Activated T-helper 1 cell treated with anti-CD3 and anti-CD28 coated beads, Interleukin-12 subunit alpha, Interleukin-12 subunit beta, Interleukin-2, Interleukin-4 antibody, amounts not matched to agents 30 ng/mL and 10 ng/mL and 1 ng/mL, durations not matched to agents 14 hours and 24 hours and 36 hours (primary cell): ENCODE data around the gene DHRS3. TPM values are rescaled to one million over a fixed set of nuclear protein-coding genes. Genes with fewer than 3 reads are reported as not detected.

Experiments used
- DNase-seq: peaks from one replicate; pipeline ENCODE4 v3.0.0; 2021; ENCODE audit warnings: low spot score
- H3K27ac Mint-ChIP-seq: one replicate; pipeline ENCODE4 v1.8.0; 2021; ENCODE audit warnings: mild to moderate bottlenecking, mixed read lengths
- H3K27me3 Mint-ChIP-seq: one replicate; pipeline ENCODE4 v1.8.0; 2022; ENCODE audit warnings: mild to moderate bottlenecking, moderate library complexity, mixed read lengths; ENCODE audit not compliant: insufficient read depth
- H3K36me3 Mint-ChIP-seq: one replicate; pipeline ENCODE4 v1.8.0; 2021; ENCODE audit warnings: low read depth, mixed read lengths
- H3K4me1 Mint-ChIP-seq: one replicate; pipeline ENCODE4 v1.8.0; 2021; ENCODE audit warnings: low read depth, mixed read lengths
- H3K4me3 Mint-ChIP-seq: one replicate; pipeline ENCODE4 v1.8.0; 2021; ENCODE audit warnings: mild to moderate bottlenecking, moderate library complexity, mixed read lengths
- H3K9me3 Mint-ChIP-seq: one replicate; pipeline ENCODE4 v1.8.0; 2021; ENCODE audit warnings: mixed read lengths
- intact Hi-C: fragments of 100-400 bp; cut with micrococcal nuclease; formaldehyde crosslinking; loops from one replicate; pipeline ENCODE4 v1.15.1; 2024
- total RNA-seq: library from RNA; stranded (reverse); gene quantifications from 2 replicates; pipeline ENCODE4 v1.2.3, GENCODE V29; 2022

The DHRS3 gene
- total RNA-seq, 1 donor from 2014 or later: 111 TPM

DNA sequence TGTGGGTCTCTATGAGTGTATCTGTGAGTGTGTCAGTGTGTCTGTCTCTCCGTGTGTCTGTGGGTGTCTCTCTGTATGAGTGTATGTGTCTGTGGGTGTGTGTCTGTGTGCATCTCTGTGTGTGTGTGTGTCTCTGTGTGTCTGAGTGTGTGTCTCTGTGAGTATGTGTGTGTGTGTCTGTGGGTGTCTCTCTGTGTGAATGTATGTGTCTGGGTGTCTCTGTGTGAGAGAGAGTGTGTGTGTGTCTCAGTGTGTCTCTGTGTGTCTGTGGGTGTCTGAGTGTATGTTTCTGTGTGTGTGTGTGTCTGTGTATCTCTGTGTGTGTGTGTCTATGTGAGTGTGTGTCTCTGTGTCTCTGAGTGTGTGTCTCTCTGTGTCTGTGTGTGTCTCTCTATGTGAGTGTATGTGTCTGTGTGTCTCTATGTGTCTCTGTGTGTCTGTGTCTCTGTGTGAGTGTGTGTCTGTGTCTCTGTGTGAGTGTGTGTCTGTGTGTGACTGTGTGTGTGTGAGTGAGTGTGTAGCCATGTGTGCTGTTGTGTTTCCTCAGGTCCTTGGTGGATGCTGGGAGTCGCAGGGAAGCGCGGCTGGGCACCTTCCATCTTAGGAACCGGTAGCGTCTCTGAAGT lies 33.0 kb downstream of the DHRS3 start:
- Mint-ChIP-seq H3K36me3 (peaks cover 20% of the 10 kb centered on the region), H3K4me1 (peaks cover 11% of the 10 kb centered on the region), H3K9me3 (no peaks in the 10 kb centered on the region), H3K27me3 (no peaks in the 10 kb centered on the region), H3K4me3 (no peak overlapping the region), H3K27ac (no peak overlapping the region)
- DNase-seq: no peak
- intact Hi-C loops: no loop called here

DNA sequence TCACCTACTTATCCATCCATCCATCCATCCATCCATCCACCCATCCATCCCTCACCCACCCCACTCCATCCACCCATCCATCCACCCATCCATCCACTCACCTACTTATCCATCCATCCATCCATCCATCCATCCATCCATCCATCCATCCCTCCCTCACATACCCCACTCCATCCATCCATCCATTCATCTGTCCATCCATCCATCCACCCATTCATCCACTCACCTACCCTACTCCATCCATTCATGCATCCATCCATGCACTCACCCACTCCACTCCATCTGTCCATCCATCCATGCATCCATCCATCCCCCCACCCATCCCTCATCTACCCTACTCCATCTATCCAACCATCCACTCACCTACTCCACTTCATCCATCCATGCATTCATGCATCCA lies 34.5 kb downstream of the DHRS3 start:
- Mint-ChIP-seq H3K27me3 (no peaks in the 10 kb centered on the region), H3K4me3 (no peak overlapping the region), H3K4me1 (peaks cover 9% of the 10 kb centered on the region), H3K36me3 (peaks cover 25% of the 10 kb centered on the region), H3K27ac (no peak overlapping the region), H3K9me3 (no peaks in the 10 kb centered on the region)
- intact Hi-C loops: no loop called here
- DNase-seq: no peak

DNA sequence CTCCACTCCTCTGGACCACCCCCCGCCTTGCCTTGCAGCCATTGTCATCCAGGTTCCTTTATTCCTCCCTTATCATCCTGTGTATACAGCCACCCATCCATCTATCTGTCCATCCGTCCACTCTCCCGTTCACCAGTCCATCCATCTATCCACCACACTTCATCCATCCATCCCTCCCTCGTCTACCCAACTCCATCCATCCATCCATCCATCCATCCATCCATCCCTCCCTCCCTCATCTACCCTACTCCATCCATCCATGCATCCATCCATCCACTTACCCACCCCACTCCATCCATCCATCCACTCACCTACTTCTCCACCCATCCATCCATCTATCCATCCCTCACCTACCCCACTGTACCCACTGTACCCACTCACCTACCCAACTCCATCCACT lies 35.4 kb downstream of the DHRS3 start:
- intact Hi-C loops: no loop called here
- Mint-ChIP-seq H3K27me3 (no peaks in the 10 kb centered on the region), H3K4me3 (no peak overlapping the region), H3K36me3 (peaks cover 24% of the 10 kb centered on the region), H3K9me3 (no peaks in the 10 kb centered on the region), H3K4me1 (peaks cover 1% of the 10 kb centered on the region), H3K27ac (no peak overlapping the region)
- DNase-seq: no peak

DNA sequence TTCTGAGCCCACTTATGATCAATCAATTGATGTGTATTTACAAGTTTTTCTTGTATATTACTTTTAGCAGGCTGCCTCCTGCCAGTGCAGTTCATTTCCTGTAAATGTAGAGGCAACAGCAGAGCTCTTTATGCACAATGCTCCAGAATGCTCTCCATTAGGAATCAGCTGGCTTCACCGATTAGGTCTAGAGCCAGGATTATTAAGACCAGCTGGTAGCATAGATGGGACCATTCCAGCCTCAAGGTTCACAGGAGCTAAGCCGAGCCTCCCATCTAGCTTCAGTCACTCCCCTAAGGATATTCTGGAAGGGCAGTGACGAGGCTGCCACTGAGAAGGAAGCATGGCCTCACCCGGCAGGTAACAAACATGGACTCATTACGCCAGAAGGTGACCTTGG lies 36.8 kb downstream of the DHRS3 start:
- H3K4me3 Mint-ChIP-seq: no peak overlapping the region
- H3K36me3 Mint-ChIP-seq: peaks cover 28% of the 10 kb centered on the region
- H3K27ac Mint-ChIP-seq: no peak overlapping the region
- no peaks in the 10 kb centered on the region for H3K27me3 Mint-ChIP-seq
- intact Hi-C loops: no loop called here
- no peak for DNase-seq
- no peaks in the 10 kb centered on the region for H3K9me3 Mint-ChIP-seq
- H3K4me1 Mint-ChIP-seq: no peaks in the 10 kb centered on the region

DNA sequence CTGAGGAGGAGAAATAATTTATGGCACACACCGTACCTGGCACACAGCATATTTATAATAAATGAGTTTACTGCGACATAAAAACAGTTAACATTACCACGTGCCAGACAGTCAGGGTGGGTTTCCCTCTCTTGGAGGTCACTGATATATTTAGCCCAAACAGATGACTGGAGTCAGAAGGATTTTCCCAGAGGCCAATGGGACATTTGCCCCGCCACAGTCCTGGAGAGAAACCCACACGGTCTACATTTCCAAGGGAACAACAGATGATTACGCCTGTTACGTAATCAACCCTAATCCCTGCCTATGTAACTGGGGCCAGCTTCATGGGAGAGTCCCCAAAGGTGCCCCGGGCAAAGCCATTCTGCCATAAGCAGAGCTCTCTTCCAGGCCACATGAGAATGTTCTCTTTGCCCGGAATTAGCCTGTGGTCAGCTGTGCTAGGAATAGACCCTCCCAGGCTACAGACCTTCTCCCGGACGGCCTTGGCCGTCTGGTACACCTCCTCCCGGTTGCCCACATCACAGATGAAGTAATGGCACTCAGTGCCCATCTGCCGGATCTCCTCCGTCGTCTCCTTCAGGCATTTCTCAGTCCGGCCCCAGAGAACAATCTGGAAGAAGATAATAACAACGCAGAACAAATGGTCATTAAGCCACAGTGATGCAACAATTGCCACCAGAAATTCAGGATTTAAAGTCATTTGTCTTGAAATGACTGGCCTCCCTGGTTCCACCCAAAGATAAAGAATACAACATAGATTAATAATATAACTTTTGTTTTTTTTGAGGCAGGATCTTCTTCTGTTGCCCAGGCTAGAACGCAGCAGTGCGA lies 37.7 kb downstream of the DHRS3 start:
- H3K27ac Mint-ChIP-seq: no peak overlapping the region
- no peak overlapping the region for H3K4me3 Mint-ChIP-seq
- H3K9me3 Mint-ChIP-seq: no peaks in the 10 kb centered on the region
- no peaks in the 10 kb centered on the region for H3K27me3 Mint-ChIP-seq
- intact Hi-C loops: no loop called here
- H3K4me1 Mint-ChIP-seq: no peaks in the 10 kb centered on the region
- no peak for DNase-seq
- H3K36me3 Mint-ChIP-seq: peaks cover 30% of the 10 kb centered on the region

DNA sequence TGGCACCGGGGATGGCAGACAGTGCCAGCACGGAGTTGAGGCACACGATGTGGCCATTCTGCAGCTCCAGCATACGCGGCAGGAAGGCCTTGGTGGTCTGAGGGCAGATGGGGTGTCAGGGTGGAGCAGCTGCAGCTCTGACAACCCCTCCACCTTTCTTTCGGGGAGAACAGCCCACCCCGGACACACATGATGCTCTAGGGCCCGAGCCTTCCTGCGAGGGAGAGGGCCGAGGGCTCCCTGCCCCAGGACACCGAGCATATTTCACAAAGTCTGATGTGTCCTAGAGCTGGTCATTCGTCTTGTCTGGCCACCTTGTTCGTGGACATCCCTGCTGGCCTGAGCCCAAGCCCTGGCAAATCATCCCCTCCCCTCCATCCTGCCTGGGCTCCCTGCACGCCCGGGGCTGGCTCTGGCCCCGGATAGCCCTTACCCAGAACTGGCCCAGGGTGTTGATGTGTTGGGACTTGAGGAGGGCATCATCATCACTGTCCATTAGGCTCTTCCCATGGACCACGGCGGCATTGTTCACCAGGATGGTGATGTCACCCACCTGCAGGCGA lies 39.1 kb downstream of the DHRS3 start:
- Mint-ChIP-seq H3K4me3 (no peak overlapping the region), H3K27ac (no peak overlapping the region), H3K4me1 (no peaks in the 10 kb centered on the region), H3K27me3 (no peaks in the 10 kb centered on the region), H3K9me3 (no peaks in the 10 kb centered on the region), H3K36me3 (peaks cover 38% of the 10 kb centered on the region)
- DNase-seq: no peak
- intact Hi-C loops: no loop called here

DNA sequence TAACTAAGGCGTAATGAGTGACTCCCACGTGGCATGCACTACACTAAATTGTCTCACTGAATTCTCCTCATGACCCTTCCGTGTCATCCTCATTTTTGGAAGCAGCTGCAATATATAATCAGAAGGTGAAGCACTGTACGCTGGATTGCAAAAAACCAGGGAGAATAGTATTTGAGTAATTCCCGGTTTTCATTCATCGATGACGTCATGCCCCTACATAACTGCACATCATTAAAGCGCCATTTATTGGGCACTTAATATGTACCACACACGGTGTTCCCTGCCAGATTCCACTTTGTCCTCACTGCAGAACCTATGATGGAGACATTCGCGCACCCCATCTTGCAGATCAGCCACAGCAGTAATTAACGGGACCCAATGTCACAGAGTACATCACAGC lies 41.0 kb downstream of the DHRS3 start:
- no peak overlapping the region for H3K4me3 Mint-ChIP-seq
- H3K4me1 Mint-ChIP-seq: no peaks in the 10 kb centered on the region
- DNase-seq: no peak
- H3K36me3 Mint-ChIP-seq: peaks cover 45% of the 10 kb centered on the region
- no peaks in the 10 kb centered on the region for H3K9me3 Mint-ChIP-seq
- no peaks in the 10 kb centered on the region for H3K27me3 Mint-ChIP-seq
- intact Hi-C loops: no loop called here
- no peak overlapping the region for H3K27ac Mint-ChIP-seq

DNA sequence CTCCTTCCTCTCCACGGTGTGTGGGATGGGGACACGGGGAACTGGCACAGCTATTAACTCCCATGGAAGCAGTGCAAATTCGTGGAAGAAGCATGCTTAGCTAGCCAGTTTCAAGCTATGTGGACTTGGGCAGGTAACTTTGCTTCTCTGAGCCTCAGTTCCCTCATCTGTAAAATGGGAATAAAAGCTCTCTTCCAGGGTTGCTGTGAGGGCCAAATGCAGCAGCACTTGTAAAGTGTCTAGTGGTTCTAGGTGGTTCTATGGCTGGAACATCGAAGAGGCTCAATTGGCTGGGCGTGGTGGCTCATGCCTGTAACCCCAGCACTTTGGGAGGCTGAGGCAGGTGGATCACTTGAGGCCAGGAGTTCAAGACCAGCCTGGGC lies 43.3 kb downstream of the DHRS3 start:
- H3K4me1 Mint-ChIP-seq: no peaks in the 10 kb centered on the region
- no peak for DNase-seq
- no peak overlapping the region for H3K4me3 Mint-ChIP-seq
- H3K27ac Mint-ChIP-seq: no peak overlapping the region
- H3K36me3 Mint-ChIP-seq: peaks cover 48% of the 10 kb centered on the region
- intact Hi-C loops: no loop called here
- no peaks in the 10 kb centered on the region for H3K9me3 Mint-ChIP-seq
- H3K27me3 Mint-ChIP-seq: no peaks in the 10 kb centered on the region

DNA sequence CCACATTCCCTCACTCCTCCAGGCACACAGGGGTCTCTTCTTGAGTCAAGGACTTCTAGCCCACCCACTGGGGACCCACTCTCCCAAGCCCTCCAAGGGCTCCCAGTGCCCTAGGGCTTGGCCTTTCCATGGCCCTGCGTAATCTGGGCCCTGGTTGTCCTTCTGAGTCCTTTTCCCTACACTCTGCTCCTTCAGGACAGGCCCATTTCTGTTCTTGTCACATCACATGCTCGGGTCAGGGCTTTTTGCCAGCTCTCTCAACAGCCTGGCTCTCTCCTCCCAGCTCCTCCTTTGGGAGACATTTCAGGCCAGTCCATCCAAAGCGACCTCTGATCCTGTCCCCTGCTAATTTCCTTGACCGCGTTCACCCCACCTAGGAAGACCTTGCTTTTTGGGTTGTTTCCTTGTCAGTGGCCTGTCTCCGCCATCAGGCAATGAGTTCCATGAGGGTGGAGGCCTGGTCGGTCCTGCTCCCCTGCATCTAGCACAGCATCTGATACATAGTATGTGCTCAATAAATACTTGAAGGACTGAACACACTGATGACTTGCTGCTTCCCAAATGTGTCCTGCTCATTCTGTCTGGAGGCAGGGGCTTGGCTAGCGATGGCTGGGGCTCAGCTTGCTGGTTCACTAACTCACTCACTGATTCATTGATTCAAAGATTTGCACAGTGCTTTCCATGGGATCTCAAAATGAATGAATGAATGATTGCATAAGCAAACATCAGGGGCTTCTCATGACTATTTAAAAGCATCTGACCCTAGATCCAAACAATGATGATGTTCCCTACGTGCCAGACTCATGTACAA lies 44.8 kb downstream of the DHRS3 start:
- Mint-ChIP-seq H3K4me3 (no peak overlapping the region), H3K27me3 (peaks cover 3% of the 10 kb centered on the region), H3K36me3 (peaks cover 43% of the 10 kb centered on the region), H3K27ac (peak overlapping the region; percentile 40), H3K4me1 (no peaks in the 10 kb centered on the region), H3K9me3 (no peaks in the 10 kb centered on the region)
- DNase-seq: no peak
- intact Hi-C loops: no loop called here

DNA sequence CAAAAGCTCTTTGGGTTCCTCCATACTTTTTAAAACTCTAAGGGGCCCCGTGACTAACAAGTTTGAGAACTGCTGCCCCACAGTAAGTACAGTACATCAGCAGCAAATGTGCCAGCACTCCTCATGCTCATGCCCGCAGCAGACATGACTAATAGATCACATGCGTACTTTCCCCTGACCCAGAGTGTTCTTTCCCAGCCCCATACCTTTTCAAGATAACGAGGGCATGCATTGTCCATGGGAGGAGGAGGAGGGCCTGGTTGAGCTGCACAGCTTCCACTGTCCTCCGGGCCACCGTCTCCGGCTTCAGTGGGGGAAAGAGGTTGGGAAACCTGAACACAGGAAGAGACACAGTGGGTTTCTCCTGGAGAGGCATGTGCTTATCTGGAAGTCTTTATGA lies 45.5 kb downstream of the DHRS3 start:
- peaks cover 45% of the 10 kb centered on the region for H3K36me3 Mint-ChIP-seq
- H3K4me3 Mint-ChIP-seq: no peak overlapping the region
- H3K27ac Mint-ChIP-seq: no peak overlapping the region
- H3K27me3 Mint-ChIP-seq: peaks cover 3% of the 10 kb centered on the region
- no peaks in the 10 kb centered on the region for H3K4me1 Mint-ChIP-seq
- H3K9me3 Mint-ChIP-seq: no peaks in the 10 kb centered on the region
- no peak for DNase-seq
- intact Hi-C loops: no loop called here

DNA sequence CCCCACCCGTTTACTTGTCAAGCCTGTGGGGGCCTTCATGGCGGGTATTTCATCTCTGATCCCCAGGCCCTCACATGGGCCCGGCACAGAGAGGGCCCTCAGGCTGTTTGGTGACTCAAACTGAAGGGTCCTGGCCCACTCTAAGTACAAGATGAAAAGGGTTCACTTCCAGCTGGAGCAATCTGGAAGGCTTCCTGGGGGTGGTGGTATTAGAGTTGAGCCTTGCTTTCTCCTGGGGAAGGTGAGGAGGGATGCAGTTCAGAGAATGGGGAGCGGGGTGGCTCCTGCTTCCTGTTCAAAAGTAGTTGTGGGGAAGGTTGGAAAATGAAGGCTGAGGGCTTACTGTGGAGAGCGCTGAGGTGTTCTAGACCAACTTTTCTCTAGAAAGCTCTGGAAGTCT lies 47.7 kb downstream of the DHRS3 start:
- Mint-ChIP-seq H3K27ac (no peak overlapping the region), H3K4me3 (no peak overlapping the region), H3K36me3 (peaks cover 55% of the 10 kb centered on the region), H3K9me3 (peaks cover 4% of the 10 kb centered on the region), H3K27me3 (peaks cover 3% of the 10 kb centered on the region), H3K4me1 (no peaks in the 10 kb centered on the region)
- intact Hi-C loops: no loop called here
- no peak for DNase-seq

DNA sequence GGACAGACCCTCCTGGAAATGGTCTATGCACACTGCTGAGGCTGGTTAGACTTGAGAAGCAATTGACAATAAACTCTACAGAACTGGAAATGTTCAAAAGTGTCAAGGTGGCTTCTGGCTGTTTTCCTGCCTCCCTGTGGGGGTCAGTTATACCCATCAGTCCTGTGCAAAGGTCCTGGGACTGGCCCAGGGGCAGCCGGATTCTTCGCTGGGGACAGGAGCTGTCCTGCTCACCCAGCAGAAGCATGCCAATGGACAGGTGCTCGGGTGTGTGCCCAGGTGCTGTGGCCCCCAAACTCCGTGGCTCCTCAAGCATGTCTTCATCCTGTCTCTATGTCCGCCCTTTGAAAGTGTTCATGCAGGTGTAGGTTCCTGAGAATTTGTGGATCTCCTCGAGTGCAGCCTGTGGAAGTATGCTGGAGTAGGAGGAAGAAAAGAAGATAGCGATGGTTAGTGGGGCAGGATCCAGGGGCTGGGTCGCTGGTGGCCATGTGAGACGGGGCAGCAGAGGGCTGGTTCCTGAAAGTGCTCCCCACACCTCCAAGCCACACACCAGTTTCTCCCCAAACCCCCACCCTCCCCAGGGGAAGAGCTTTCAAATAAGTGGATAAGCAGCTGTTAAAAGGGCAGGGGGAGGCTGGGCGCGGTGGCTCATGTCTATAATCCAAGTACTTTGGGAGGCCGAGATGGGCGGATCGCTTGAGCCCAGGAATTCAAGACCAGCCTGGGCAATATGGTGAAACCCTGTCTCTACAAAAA lies 49.8 kb downstream of the DHRS3 start:
- no peak overlapping the region for H3K4me3 Mint-ChIP-seq
- H3K36me3 Mint-ChIP-seq: peaks cover 51% of the 10 kb centered on the region
- intact Hi-C loops: no loop called here
- H3K9me3 Mint-ChIP-seq: peaks cover 21% of the 10 kb centered on the region
- no peaks in the 10 kb centered on the region for H3K4me1 Mint-ChIP-seq
- H3K27ac Mint-ChIP-seq: no peak overlapping the region
- H3K27me3 Mint-ChIP-seq: peaks cover 3% of the 10 kb centered on the region
- no peak for DNase-seq
